Hematopoietic multipotent progenitor cell treated with erythropoietin and hydrocortisone succinate and interleukin-3 and kit ligand, for 4 days (in vitro differentiated cells): ENCODE measurements around the gene YBX1.
"Not testable (repeated sequence)": the region's sequence is repeated elsewhere in the genome, so short reads cannot be mapped to it uniquely, and the experiment has no call there.

Source experiments
- DNase-seq: peaks from one replicate; pipeline ENCODE4 v3.0.0-alpha.2; 2015

Gene YBX1

DNA sequence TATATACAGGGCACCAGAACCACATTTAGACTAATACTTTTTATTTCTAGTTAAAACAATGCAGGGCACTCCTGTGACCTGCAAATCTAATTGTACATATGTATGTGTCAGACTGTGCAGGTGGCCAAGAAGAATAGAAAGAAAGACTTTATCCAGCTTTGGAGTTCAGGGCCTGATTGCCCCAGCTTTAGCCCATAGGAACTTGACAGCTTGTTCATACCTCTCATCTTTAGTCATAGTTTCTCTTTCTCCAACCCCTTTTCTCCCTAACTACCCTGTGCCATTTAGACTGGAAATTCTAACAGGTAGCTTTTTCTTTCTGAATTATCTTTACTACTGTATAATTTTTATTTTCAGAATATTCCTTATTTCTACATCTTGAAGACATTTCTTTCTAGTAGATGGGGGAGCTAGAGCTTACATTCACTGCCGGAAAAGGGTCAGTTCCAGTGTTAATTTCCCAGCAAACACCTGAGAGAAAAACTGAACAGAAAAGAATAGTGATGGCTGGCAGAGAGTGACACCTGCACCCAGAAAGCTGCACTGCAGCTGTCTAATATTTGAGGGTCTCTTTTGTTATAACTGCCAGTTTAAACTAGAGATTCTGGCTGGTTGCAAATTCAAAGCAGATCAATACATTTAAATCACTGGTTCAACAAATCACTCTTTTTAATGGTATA is 8.4 kb downstream of the YBX1 start:
- DNase-seq: no peak

DNA sequence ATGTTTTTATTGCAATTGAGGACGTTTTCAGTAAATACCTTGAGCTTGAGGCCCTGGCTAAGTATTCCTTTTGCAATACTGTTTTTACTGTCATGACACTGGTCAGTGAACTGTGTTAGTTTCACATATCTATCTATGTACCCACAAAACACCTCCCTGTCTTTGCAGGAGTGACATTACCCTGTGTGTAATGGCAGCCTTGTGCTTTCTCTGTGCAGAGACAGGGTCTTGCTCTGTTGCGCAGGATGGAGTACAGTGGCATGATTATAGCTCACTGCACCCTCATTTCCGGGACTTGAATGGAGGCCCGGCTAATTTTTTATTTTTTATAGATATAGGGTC is 8.9 kb downstream of the YBX1 start:
- DNase-seq: no peak

DNA sequence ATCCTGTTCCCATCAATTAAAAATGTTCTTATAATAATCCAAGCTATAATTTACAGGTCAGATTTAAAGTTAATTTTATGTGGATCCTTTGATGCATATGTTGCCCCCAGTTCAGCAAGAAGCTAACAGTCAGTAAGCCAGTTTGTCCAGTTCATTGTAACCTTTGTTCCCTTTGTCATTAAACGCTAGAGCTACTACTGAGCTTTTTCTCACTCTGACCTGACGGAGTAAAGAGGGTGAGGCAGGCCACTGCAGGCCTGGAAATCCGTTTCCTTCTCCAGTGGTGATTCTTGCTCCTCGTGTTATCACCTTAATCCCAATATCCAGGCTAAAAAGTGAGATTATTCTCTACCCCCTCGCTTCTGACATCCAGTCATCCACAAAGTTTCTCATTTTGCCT is 10.2 kb downstream of the YBX1 start:
- DNase-seq: no peak

DNA sequence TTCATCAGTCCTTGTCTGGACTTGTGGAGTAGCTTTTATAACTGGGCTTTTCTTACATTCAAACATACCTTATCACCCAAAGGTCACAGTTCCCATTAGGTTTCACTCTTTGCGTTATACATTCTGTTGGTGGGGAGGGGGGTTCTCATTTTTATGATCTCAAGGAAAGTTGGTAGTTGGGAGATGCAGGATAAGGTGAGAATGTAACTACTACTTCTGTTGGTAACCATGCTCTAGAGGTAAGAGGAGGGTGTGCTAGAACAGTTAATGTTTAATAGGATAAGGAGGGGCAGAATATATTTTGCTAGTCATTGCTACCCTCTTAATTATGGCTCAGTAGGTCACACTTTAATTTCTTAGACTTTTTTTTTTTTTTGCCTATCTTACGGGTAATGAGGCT is 10.7 kb downstream of the YBX1 start:
- no peak for DNase-seq

DNA sequence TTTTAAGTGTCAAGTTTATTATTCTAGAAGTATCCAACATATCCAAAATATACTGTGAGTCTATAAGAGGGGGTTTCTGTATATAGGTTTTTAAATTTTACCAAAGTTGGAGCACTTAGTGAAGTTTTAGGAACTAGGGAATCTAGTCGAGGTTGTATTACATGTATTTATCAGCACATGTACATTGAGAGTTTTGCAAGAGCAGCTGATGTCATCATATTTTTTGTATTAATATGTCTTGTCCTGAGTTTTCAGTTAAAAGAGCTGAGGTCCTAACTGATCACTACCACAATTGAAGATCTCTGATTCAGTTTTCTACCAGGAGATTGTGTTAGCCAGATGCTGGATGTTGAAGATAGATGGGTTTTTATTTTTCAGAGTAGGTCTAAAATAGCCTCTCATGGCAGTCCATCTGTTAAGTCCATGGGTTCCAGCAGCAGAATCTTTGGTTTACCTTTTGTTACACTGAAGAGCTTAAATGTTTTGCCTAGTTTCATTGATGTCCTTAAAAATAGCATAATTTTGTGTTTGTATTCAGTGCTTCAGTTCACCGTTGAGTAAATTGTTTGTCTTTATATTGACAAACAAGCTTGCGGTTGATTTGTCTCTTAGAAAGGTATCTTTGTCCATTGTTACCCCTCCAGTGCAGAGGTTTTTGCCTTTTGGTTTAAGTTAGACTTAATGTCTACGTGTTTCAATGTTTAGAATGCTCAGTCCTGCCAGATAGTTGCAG is 16.0 kb downstream of the YBX1 start:
- no peak for DNase-seq

DNA sequence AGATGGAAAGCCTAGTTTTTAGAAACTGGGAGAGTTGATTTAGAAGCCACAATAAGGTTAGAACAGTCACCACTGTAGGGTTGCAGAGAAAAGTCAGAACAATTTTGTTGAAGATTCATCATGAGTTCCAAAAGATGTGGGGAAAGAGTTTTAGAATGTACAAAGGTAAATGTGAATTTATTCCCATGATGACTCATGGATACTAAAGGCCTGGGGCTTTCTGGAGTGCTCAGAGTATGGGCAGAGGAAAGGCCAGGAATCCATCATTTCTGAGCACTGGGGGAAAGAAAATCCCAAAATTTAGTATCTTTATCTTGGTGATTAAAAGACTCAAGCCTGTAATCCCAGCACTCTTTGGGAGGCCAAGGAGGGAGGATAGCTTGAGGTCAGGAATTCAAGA is 17.8 kb downstream of the YBX1 start:
- no peak for DNase-seq

DNA sequence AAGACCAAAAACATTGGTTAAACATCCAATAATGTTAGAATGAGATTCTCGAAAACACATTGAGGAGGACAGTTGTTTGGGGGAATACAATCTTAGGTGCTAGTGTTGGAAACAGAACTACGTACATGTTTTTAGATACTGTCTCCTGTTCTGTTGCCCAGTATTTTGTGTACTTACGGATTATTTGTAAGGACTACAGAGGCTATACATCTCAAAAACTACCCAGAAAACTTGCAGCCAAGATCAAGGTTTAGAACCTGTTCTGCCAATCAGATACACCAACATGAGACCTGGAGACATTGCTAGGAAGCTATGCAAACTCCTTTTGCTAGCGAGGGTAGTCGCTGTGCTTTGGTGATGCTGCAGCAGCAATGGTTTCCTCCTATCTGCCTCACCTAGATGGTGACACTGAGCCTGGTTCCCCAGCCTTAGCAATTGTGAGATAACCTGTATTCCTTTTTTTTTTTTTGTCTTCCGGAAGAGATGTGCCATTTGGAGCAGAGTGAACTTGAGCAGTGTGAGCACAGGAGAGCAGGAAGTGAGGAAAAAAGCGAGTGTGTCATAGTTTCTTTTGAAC is 21.8 kb downstream of the YBX1 start:
- DNase-seq: no peak

DNA sequence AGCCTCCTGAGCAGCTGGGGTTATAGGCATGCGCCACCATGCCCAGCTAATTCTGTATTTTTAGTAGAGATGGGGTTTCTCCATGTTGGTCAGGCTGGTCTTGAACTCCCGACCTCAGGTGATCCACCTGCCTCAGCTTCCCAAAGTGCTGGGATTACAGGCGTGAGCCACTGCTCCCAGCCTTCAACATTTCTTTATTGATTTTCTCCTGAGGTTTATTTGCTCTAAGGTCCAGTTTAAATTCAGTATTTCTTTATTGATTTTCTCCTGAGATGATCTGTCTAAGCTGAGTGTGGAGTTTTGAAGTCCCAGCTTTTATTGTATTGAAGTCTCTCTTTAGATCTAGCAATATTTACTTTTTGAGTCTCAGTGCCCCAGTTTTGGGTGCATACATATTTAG is 30.6 kb downstream of the YBX1 start:
- not testable (repeated sequence) for DNase-seq

DNA sequence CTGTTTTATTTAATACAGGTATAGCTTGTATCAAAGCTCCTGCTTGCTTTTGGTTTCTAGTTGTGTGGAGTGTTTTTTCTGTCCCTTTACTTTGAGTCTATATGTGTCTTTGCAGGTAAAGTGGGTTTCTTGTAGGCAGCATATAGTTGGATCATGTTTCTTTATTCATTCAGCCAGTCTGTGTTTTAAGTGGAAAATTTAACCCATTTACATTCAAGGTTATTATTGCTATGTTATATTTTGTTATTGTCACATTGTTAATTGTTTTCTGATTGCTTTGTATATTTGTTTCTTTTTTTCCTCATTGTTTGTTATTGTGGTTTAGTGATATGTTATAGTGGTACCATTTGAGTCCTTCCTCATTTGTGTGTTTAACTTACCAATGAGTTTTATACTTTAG is 31.1 kb downstream of the YBX1 start:
- DNase-seq: no peak

DNA sequence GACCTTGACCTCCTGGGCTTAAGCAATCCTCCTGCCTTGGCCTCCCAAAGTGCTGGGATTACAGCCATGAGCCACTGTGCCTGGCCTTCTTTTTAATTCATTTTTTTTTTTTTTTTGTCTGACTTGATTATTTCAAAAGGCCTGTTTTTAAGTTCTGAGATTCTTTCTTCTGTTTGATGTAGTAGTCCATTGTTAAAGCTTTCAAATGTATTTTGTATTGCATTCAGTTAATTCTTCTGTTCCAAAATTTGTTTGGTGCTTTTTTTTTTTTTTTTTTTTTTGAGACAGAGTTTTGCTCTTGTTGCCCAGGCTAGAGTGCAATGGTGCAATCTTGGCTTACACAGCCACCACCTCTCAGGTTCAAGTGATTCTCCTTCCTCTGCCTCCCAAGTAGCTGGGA is 32.2 kb downstream of the YBX1 start:
- not testable (repeated sequence) for DNase-seq

DNA sequence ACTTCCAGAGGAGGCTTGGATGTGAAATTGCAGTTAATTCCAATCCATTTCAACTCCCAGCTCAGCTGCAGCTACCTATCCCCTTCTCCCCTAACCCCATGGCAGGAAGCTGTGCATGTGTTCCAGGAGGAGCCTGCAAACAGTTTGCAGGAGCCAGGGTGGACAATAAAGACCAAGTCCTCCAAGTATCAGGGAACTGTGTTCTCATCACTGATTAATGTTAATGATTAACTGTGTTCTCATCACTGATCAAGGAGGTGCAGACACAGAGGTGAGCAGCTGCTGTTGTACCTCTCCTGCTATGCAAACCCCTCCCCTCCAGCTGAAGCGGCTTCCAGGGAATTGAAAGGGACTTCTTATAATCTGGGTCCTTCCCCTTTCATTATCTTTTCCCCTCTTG is 38.6 kb downstream of the YBX1 start:
- DNase-seq: no peak

DNA sequence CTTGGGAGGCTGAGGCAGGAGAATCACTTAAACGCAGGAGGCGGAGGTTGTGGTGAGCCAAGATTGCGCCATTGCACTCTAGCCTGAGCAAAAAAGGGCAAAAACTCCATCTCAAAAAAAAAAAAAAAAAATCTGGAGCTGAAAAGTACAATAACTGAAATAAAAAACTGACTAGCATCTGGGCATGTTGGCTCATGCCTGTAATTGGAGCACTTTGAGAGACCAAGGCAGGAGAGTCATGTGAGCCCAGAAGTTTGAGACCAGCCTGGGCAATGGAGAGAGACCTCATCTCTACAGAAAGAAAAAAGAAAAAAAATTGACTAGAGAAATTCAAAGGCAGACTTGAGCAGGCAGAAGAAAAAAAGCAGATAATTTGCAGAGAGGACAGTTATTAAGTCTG is 39.7 kb downstream of the YBX1 start:
- no peak for DNase-seq

DNA sequence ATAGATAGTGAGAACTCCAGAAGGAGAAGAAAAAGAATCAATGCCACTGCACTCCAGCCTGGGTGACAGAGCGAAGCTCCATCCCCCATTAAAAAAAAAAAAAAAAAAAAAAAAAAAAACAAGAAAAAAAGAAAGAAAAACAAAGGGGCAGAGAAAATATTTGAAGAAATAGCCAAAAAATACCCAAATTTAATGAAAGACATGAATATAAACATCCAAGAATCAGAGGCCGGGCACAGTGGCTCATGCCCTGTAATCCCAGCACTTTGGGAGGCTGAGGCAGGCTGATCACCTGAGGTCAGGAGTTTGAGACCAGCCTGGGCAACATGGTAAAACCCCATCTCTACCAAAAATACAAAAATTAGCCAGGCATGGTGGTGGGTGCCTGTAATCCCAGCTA is 40.2 kb downstream of the YBX1 start:
- DNase-seq: not testable (repeated sequence)

DNA sequence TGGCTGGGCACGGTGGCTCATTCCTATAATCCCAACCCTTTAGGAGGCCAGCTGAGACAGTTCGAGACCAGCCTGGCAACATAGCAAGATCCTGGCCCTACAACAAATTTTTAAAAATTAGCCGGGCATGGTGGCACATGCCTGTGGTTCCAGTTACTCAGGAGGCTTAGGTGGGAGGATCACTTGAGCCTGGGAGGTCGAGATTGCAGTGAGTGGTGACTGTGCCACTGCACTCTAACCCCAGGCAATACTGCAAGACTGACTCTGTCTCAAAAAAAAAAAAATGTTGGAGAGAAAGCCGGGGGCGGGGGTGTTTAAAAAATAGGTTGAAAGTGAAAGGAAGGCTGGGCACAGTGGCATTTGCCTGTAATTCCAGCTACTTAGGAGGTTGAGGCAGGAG is 41.3 kb downstream of the YBX1 start:
- no peak for DNase-seq

DNA sequence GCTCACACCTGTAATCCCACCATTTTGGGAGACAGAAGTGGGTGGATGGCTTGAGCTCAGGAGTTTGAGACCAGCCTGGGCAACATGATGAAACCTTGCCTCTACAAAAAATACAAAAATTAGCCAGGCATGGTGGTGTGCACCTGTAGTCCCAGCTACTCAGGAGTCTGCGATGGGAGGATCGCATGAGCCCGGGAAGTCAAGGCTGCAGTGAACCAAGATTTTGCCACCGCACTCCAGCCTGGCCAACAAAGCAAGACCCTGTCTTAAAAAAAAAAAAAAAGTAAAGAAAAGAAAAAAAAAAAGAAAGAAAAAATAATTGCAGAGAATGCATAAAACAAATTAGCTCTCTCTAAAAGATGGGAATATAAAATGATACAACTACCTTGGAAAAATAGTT is 43.6 kb downstream of the YBX1 start:
- not testable (repeated sequence) for DNase-seq

DNA sequence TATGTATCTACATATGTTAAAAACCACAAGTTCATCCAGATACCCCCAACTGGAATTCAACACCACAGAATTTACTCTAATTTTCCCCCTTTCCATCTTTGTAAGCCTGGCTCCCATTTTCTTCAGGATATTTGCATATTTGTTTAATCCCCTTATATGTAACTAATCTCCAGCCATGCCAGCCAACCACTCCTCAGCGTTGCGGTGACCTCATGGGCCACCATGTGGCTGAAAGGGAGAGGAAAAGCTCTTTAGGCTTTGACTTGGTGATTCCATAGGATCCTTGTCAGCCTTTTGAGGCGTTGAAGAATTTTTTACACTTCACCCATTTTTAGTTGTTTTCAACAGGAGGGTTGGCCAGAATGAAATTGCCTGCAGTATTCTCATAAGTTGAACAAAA is 47.8 kb downstream of the YBX1 start:
- DNase-seq: peak; percentile 24

DNA sequence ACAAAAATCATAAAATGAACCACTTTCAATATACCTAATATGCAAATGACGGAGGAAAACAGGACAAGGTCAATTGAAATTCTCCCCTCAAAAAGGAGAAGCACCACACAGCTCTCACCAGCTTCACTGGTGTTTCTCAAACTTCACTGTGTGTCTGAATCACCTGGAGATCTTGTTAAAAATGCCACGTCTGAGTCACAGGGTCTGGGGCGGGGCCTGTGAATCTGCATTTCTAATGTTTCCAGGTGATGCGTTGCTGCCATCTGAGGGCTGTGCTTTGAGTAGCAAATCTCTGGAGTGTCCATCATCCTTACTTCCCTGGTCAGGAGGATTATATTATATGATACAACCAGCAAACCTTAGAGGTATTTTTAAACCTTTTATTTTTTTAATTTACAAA is 48.8 kb downstream of the YBX1 start:
- peak; percentile 40 for DNase-seq

DNA sequence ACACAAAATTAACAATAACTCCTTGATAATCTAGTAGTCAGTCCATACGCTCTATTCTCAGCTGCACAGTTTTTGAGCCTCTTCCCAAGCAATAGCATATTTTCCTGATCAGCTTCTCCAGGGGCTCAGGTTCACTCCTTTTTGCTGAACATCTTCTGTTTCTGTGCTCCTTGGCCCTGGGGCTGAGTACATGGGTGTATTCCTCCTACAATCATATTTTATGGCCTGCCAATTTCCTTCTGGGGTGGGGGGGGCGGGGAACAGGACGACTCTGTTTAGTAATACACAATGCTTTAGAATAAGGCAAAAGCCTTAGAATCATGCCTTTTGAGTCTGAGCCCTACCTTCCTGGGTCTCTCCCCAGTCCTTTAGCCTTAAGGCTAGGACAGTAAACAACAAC is 49.4 kb downstream of the YBX1 start:
- DNase-seq: no peak

DNA sequence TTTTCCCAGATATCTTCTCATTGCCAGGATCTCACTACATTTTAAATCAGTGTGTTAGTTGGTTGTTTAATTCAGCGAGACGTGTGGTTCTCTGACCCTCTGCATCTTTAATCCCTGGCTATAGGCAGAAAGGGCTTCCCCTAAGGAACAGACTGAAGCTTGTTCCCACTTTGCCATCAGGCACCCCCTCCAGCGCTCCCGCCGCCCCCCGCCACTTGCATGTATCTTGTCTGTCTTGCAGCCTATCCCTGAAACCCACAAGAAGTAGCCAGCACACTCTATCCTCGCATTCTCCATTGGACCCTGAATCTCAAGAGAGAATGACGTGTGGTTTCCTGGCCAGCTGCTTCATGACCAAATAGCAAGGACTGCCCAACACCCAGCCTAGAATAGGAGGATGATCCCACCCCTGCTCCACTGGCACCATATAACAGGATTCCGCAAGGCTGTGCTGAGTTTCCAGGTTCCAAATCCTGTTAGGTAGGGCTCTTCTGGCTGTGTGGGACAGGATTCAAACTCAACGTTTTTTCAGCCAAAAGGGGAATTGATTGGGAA is 50.0 kb downstream of the YBX1 start:
- no peak for DNase-seq

DNA sequence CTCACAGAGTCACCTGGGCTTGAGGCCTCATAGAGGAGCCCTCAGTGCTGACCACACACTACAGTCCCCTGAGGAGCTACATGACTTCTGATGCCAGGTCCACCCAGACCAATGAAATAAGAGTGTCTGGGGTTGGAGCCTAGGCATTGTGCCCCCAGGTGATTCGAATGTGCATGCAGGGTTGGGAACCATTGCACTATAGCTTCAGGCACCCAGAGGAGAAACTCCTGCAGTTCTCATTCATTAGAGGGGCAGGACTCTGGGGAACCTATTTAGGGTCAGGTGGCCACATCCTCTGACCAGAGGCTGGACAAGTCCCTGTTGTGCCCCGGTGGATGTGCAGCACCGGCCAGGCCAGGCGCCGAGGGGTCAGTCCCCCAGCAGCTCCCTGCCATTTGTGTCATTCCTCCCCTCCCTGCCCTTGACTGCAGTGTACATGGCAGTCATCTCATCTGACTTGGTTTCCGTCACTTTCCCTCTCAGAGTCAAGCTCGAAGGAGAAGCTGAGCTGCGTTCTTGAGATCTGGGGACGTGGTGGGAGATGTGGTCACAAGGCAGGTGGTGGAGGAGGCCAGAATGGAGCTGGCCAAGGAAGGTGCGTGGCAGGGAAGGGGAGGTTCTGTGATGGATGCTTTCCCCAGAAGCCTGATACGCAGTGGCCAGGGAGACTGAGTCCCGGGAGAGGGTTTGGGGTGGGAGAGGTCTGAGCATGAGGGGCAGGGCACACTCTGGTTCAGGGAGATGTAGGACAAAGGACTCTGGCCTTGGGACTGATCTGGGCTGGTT is 51.4 kb downstream of the YBX1 start:
- DNase-seq: no peak

DNA sequence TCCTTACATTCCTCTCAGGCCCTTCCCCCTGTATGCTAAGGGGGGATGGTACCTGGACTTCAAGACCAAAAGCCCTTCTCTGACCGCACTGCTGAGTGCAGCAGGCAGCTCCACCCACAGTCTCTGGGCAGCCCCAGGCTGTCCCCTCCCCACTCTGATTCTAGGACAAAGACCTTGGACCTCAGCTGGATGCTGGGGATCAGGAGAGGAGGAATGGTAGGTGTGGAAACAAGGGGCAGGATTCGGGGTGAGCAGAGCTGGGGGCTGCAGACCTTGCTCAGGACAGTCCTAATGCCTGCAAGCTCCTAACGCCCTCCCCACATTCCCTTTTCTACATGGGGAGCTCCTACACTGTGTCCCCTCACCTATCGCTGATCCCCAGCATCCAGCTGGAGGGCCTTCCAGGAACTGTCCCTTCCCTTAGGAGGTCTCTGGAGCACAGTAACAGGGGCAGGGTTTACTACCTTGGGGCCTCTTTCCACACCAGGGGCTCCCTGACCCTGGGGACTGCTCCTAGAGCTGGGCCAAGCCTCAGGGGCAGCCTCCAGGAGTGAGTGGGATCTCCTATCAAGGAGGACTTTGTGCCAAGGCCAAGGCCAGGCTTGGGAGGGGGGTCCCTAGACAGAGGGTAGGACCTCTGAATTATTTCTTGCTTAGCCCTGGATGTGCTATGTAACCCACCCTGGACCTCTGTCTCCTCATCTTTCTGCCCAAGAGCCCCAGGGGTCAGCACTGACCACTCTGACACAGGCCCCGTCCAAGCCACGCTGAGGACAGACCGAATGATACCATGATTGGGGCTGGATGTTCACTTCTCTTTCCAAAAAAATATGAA is 52.2 kb downstream of the YBX1 start:
- DNase-seq: no peak

DNA sequence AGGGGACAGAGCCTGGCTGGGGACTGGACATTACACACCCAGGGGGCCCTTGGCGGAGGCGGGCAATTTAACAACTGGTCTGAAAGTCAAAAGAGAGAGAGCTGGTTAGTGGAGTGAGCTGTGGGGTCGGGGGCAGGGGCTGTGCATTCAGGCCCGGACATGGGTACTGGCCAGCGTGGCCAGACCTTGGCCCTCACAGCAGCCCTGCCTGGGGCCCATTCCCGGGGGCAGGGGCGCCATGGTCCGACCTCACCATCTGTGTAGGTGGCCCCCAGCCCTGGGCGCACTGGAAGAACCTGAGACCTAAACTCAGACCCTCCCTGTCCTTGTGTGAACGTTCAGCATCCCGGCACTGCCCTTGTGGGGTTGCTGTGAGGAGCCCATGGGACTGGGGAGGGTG is 52.8 kb downstream of the YBX1 start:
- DNase-seq: no peak
